ENCODE measurements around the gene RCBTB2.

The RCBTB2 gene

DNA sequence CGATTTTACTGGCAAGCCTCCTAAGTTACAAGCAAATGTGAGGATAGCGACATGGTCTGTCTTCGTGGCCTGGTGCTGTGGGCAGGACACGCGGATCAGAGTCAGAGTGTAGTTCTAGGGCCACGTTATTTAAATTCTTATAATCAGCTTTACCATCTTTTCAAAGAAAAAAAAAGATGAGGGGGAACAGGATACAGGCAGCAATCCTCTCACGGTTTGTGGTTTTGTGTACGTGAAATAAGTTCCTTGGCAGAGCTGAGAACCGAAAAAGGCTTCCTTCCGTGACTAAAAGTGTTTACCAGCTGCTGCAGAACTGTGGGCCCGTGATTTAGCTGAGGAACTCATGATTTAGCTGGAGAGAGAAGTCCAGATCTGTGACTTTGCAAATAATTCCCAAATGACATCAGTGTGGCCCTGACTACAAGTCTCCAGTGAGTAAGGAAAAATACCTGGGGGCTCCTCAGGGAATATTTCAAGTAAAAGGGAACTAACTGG is 27.2 kb downstream of the RCBTB2 start (continued):
- TF ChIP-seq ZNF223 (tag by site-specific recombination; IDR thresholded peaks at IDR 0.05): no peak
- TF ChIP-seq, protein P1, sequence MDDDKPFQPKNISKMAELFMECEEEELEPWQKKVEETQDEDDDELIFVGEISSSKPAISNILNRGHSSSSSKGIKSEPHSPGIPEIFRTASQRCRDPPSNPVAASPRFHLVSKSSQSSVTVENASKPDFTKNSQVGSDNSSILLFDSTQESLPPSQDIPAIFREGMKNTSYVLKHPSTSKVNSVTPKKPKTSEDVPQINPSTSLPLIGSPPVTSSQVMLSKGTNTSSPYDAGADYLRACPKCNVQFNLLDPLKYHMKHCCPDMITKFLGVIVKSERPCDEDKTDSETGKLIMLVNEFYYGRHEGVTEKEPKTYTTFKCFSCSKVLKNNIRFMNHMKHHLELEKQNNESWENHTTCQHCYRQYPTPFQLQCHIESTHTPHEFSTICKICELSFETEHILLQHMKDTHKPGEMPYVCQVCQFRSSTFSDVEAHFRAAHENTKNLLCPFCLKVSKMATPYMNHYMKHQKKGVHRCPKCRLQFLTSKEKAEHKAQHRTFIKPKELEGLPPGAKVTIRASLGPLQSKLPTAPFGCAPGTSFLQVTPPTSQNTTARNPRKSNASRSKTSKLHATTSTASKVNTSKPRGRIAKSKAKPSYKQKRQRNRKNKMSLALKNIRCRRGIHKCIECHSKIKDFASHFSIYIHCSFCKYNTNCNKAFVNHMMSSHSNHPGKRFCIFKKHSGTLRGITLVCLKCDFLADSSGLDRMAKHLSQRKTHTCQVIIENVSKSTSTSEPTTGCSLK (tag by site-specific recombination; IDR thresholded peaks at IDR 0.05): no peak
- no peak for TF ChIP-seq ZNF416 (tag by site-specific recombination; IDR thresholded peaks at IDR 0.05)

DNA sequence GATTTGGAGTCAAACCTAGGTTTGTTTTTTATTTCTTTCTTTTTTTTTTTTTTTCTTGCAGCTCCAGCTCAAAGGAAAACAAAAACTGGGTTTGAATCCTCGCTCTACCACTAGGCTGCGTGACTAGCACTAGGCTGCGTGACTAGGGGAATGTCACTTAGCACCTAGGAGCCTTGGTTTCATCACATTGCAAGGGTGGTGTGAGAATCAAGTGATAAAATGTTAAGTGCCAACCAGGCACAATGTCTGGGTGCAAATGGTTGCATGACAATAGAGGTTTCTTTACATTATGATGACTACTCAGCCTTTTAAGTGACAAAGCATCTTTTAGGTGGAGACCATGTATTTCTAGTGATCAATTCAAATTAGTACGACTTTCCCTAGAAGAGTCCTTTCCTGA is 27.9 kb downstream of the RCBTB2 start:
- TF ChIP-seq OSR2 (tag by site-specific recombination; IDR thresholded peaks at IDR 0.05) (no peak), ZNF311 (tag by site-specific recombination; IDR thresholded peaks at IDR 0.05; ENCODE audit: borderline replicate concordance) (no peak), ZNF341 (tag by site-specific recombination; IDR thresholded peaks at IDR 0.05; ENCODE audit: low read depth) (no peak), ZNF266 (tag by site-specific recombination; IDR thresholded peaks at IDR 0.05; ENCODE audit: low read depth) (no peak), MYNN (tag by site-specific recombination; IDR thresholded peaks at IDR 0.05; ENCODE audit: borderline replicate concordance) (no peak), BCL11B (tag by site-specific recombination; IDR thresholded peaks at IDR 0.05; ENCODE audit: low read depth) (no peak), ZBTB21 (tag by site-specific recombination; IDR thresholded peaks at IDR 0.05) (no peak), ZNF621 (tag by site-specific recombination; IDR thresholded peaks at IDR 0.05) (no peak), ZNF221 (tag by site-specific recombination; IDR thresholded peaks at IDR 0.05; ENCODE audit: borderline replicate concordance) (no peak), ZNF501 (tag by site-specific recombination; IDR thresholded peaks at IDR 0.05) (no peak), ZNF837 (tag by site-specific recombination; IDR thresholded peaks at IDR 0.05) (no peak), ZBTB17 (tag by site-specific recombination; IDR thresholded peaks at IDR 0.05) (no peak)
- TF ChIP-seq, protein P2, sequence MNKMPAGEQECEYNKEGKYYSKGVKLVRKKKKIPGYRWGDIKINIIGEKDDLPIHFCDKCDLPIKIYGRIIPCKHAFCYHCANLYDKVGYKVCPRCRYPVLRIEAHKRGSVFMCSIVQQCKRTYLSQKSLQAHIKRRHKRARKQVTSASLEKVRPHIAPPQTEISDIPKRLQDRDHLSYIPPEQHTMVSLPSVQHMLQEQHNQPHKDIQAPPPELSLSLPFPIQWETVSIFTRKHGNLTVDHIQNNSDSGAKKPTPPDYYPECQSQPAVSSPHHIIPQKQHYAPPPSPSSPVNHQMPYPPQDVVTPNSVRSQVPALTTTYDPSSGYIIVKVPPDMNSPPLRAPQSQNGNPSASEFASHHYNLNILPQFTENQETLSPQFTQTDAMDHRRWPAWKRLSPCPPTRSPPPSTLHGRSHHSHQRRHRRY (tag by site-specific recombination; IDR thresholded peaks at IDR 0.05): no peak
- TF ChIP-seq, protein P3, sequence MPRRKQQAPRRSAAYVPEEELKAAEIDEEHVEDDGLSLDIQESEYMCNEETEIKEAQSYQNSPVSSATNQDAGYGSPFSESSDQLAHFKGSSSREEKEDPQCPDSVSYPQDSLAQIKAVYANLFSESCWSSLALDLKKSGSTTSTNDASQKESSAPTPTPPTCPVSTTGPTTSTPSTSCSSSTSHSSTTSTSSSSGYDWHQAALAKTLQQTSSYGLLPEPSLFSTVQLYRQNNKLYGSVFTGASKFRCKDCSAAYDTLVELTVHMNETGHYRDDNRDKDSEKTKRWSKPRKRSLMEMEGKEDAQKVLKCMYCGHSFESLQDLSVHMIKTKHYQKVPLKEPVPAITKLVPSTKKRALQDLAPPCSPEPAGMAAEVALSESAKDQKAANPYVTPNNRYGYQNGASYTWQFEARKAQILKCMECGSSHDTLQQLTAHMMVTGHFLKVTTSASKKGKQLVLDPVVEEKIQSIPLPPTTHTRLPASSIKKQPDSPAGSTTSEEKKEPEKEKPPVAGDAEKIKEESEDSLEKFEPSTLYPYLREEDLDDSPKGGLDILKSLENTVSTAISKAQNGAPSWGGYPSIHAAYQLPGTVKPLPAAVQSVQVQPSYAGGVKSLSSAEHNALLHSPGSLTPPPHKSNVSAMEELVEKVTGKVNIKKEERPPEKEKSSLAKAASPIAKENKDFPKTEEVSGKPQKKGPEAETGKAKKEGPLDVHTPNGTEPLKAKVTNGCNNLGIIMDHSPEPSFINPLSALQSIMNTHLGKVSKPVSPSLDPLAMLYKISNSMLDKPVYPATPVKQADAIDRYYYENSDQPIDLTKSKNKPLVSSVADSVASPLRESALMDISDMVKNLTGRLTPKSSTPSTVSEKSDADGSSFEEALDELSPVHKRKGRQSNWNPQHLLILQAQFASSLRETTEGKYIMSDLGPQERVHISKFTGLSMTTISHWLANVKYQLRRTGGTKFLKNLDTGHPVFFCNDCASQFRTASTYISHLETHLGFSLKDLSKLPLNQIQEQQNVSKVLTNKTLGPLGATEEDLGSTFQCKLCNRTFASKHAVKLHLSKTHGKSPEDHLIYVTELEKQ (tag by site-specific recombination; IDR thresholded peaks at IDR 0.05; ENCODE audit: borderline replicate concordance): no peak
- TF ChIP-seq, protein P4, sequence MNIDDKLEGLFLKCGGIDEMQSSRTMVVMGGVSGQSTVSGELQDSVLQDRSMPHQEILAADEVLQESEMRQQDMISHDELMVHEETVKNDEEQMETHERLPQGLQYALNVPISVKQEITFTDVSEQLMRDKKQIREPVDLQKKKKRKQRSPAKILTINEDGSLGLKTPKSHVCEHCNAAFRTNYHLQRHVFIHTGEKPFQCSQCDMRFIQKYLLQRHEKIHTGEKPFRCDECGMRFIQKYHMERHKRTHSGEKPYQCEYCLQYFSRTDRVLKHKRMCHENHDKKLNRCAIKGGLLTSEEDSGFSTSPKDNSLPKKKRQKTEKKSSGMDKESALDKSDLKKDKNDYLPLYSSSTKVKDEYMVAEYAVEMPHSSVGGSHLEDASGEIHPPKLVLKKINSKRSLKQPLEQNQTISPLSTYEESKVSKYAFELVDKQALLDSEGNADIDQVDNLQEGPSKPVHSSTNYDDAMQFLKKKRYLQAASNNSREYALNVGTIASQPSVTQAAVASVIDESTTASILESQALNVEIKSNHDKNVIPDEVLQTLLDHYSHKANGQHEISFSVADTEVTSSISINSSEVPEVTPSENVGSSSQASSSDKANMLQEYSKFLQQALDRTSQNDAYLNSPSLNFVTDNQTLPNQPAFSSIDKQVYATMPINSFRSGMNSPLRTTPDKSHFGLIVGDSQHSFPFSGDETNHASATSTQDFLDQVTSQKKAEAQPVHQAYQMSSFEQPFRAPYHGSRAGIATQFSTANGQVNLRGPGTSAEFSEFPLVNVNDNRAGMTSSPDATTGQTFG (tag by site-specific recombination; IDR thresholded peaks at IDR 0.05; ENCODE audit: borderline replicate concordance): no peak
- Histone ChIP-seq H3K36me3 (ENCODE audit: control insufficient read depth in 2 of 2, insufficient read depth in 1 of 2, low read length in 2 of 2) (no peaks in the 10 kb centered on the region), H3K4me3 (ENCODE audit: low read depth, low read length) (no peak overlapping the region), H3K27ac (ENCODE audit: extremely low read depth, low read depth, low read length) (no peak overlapping the region), H3K4me1 (ENCODE audit: control insufficient read depth, insufficient read depth, low read length) (no peaks in the 10 kb centered on the region), H3K9me3 (ENCODE audit: control insufficient read depth, insufficient read depth, low read depth, low read length) (no peaks in the 10 kb centered on the region)
- ChIA-PET POLR2A (no interaction called here), CTCF (no interaction called here)
